IPS-11a (cell line): ENCODE measurements around the gene EFHD1.
"Not testable (repeated sequence)": the region's sequence is repeated elsewhere in the genome, so short reads cannot be mapped to it uniquely, and the experiment has no call there.

Experiments used
- H3K4me3 ChIP-seq: one replicate; pipeline ENCODE4 v1.5.1; 2013; ENCODE audit warnings: low read depth, low read length, control low read depth

Gene EFHD1

DNA sequence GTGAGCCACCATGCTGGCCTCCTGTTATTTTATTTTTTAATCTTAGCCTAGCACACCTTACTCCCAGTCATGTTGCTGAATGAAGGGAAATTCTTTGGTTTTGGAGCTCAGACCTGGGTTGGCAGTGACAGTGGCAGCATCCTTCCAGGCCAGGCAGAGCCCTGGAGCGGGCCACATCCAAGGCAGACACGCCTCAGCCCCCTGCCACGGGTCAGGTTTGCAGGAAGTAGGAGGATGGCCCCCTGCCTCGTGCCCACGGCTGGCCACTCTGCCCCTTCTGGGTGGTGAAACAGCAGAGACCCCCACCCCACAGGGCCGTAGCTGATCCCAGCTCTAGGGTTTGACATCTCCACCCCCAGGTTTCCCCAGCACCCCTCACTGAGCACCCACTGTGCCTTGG is 11.7 kb downstream of the EFHD1 start:
- H3K4me3 ChIP-seq, result no peak overlapping the region

DNA sequence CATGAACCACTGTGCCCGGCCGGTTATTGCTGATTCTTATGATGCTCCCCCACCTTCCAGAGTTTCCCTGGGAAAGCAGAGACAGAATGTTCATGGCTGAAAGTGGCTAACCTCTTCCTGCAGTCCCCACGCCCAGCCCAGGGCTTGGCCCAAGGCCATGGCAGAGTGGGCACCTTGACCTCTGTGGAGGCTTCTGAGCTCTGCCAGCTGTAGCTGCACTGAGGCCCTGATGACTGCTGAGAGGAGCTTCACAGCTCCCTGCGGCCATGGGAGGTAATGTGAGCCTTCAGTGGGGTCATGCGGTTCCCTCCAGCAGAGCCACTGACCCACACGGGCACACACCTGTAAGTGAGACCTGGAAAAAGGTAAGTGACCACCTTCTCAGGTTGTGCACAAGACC is 13.3 kb downstream of the EFHD1 start:
- H3K4me3 ChIP-seq, result no peak overlapping the region

DNA sequence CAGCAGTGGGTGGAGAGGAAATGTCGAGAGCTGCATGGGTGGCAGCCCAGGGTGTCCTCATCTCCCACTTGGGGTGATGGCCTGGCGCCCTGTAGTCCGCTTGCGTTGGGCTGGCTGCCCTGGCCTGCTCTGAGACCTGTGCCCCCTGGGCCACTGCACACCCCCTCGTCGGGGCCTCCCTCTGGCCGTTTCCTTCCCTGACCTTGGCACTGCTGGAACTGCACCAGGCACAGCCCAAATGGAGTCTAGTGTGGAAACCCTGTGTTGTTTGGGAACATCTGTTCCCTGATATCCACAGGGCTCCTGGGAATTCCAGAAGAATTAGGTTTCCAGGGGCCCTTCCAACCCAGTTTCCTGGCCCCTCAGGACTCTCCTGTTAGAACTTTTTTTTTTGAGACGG is 13.9 kb downstream of the EFHD1 start:
- no peak overlapping the region for H3K4me3 ChIP-seq

DNA sequence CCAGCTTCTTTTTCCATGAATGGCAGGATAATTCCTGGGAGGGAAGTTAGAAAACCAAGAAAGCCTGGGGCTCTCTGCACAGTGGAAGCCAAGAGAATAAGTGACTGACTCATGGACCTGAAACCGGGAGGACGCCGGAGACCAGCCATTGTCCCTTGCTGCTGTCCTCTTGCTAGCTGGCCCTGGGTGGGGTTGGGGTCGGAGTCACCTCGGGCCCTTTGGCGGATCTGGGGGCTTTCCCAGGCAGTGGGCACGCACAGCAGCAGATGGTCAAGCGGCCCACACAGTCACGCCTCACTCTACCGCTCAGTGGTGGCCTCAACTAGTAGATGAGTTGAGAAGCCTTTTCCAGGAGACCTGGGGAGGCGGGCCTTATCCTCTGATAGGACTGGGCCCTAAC is 15.6 kb downstream of the EFHD1 start:
- H3K4me3 ChIP-seq, result no peak overlapping the region

DNA sequence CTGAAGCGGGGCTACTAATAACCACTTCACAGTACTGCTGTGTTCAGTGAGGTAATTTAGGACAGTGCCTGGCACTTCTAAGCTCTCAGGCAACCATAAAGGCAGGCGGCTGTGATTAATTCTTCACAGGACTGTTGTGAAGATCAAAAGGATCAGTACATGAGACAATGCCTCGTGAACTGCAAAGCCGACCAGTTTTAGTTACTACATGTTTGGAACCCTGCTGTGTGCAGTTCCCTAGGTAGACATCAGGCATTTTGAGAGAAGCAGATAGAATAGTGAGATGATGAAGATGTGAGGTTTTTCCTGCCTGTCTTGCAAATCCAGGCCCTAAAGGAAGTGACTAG is 19.1 kb downstream of the EFHD1 start:
- no peak overlapping the region for H3K4me3 ChIP-seq

GRCh38 chr2:232653441-232653840 is 20.0 kb downstream of the EFHD1 start:
- no peak overlapping the region for H3K4me3 ChIP-seq

DNA sequence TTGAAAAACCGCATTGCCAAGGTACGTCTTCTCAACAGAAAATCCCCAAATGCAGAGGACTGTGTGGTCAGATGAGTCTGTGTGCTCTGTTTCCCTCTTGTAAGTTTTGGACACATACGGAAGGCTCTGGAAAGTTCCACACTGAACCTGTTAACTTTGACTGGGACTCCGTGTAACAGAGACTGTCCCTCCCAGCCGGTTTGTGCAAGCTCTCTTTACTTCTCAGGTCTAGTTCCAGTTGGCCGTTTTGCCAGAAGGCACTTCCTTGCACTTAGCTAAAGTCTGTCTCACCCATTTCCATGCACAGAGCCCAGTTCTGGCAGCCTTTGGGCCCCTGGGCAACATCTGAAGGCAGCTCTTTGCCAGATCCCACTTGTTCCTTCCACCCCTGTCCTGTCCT is 22.0 kb downstream of the EFHD1 start:
- no peak overlapping the region for H3K4me3 ChIP-seq

DNA sequence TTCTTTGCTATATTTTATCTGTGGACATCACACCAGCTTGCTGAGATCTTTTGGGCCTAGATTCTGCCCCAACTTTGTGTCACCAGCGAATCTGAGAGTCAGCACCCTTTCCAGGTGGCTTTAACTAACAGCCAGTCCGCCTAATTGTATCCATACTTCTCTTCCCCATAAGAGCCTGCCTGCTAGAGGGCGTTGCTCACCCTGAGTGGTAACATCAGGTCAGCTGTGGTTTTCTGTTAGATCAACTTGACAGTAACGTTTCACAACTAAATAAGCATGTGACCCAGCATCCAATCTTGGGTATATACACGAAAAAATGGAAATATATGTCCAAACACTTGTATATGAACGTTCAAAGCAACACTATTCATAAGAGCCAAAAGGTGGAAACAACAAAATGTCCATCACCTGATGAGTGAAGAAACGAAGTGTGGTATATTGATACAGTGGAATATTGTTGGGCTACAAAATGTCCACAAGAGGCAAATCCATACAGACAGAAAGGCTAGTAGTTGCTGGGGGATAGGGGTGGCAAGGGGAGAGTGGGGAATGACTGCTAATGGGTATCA is 24.9 kb downstream of the EFHD1 start:
- no peak overlapping the region for H3K4me3 ChIP-seq

DNA sequence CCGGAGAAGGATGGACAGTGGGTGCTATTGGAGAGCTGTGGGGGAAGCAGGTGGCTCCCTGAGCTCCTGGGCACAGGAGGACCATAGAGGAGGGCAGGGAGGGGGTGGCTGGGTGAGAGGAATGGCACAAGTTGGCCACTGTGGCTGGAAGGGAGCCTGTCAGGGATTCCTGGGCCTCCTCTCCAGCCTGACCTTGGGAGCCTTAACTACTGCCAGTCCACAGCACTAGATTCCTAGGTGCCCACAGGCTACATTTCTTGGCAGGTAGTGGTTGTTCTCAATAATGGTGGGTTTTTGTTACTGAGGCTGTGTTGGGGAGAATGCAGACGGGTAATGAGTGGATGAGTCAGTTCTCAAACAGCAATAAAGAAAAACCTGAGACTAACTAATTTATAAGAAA is 26.0 kb downstream of the EFHD1 start:
- H3K4me3 ChIP-seq, result no peak overlapping the region

DNA sequence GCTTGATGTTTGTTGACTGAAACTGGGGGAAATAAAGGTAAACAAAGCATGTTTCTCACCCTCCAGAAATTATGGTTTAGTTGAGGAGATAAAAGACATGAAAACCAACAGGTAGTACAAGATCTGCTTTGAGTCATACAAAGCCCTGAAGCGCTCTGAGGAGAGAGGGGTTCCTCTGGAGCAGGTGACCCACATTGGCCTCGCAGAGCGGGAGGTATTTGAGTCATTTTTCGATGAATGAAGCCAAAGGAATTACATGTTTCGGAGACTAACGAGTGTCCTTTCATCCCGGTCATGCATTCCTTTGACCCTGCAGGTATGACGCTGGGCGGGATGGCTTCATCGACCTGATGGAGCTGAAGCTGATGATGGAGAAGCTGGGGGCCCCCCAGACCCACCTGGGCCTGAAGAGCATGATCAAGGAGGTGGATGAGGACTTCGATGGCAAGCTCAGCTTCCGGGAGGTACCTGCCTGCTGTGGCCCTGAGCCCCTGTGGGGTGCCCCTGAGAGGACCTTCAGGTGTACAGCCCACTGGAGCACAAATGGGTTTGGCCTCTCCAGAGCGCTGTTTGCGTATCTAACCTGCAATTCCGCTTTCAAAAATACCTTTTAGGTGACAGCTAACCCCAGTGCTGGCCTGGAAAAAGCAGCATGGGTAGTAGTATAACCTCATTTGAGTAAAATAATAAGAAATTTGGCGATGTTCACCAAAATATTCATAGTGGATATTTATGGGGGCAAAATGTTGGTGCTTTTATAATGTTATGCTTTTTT is 29.3 kb downstream of the EFHD1 start:
- H3K4me3 ChIP-seq, result no peak overlapping the region

DNA sequence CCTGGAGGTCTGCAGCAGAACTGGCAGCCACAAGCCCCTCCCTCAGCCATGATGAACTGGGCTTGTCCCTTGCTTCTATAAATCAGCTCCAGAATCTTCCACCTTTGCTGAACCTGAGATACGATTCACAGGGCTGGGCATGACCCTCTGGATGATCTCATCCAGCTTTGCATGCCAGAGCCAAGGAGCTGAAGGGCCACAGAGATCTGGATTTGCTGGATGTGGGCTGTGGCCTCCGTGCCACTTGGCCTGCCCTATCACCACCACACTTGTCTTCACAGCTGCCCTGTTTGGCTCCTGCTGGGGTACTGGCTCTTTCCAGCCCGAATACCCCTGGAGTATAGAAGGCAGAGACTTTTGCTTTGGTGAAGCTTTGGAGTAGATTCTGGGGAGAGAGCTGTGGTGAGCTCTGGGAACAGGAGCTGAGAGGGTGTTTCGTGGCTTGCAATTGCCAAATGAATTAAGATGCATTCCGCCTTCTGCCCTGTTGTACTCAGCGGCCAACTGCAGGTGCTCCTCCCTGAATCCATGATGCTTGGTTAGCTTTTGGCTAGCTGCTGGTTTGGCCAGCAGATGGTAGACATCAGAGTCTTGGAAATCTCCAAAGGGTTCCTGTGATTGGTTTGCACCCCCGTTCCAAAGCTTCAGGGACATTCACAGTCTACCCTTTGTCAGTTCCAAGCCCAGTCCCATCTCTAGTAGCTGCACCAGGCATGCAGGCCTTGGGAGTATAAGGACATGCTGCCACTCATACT is 32.8 kb downstream of the EFHD1 start:
- no peak overlapping the region for H3K4me3 ChIP-seq

DNA sequence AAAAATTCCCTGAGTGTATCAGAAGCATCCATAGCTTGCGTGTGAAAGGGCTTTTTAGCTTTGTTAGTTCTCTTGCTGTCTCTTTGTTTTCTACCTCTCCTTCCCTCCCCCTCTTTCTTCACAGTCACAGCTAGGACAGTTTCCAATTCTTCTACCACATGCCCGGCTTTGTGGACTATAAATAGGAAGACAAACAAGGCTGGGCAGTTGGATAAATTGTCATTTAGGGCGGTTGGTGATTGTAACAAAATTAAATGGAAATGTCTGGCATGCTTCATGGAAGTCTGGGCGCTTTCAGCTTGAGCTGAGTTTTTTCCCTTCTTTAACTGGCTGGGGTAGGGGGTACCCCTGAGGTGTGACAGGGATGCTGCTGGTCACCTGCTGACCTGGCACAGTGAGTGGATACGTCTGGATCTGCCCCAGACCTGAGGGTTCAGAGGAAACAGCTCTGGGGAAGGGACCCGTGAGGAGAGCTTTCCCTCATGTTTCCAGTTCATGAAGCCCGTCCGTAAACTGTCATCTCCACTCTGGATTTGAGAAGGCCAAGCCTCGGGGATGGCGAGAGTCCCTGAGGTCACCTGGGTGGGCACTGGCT is 34.7 kb downstream of the EFHD1 start:
- no peak overlapping the region for H3K4me3 ChIP-seq

GRCh38 chr2:232668805-232669444 is 35.5 kb downstream of the EFHD1 start:
- no peak overlapping the region for H3K4me3 ChIP-seq

- H3K4me3 ChIP-seq, result no peak overlapping the region
These were observed 39.2 kb downstream of the EFHD1 start for GRCh38 chr2:232672588-232672987.

DNA sequence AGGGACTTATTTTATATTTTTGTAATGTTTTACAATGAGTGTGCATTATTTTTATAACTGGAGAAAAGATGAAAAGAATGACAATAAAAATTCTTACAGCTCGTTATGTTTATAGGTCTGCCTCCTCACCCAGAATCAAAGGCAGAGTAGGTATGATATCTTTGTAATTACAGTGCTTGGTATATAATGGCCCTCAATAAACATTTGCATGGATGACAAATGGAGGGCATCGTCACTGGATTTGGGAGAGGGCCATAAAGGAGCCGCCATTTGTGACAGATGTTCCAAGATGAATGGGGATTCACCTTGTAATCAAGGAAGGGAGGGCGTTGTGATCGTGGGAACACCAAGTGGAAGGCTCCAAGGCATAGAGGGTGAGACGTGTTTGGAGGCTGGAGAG is 41.1 kb downstream of the EFHD1 start:
- H3K4me3 ChIP-seq, result no peak overlapping the region

- no peak overlapping the region for H3K4me3 ChIP-seq
These were observed 42.0 kb downstream of the EFHD1 start for GRCh38 chr2:232675381-232675780.

DNA sequence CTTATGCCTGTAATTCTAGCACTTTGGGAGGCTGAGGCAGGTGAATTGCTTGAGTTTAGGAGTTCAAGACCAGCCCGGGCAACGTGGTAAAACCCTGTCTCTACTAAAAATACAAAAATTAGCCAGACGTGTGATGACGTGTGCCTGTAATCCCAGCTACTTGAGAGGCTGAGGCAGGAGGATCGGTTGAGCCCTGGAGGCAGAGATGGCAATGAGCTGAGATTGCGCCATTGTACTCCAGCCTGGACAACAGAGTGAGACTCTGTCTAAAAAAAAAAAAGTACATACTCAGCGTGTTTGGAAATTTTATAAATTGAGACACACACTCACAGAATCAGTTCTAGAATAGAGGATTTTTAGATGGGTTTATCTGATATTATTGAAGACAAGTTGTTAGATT is 46.6 kb downstream of the EFHD1 start:
- H3K4me3 ChIP-seq, result no peak overlapping the region

GRCh38 chr2:232681527-232681926 is 48.1 kb downstream of the EFHD1 start:
- H3K4me3 ChIP-seq, result no peak overlapping the region

DNA sequence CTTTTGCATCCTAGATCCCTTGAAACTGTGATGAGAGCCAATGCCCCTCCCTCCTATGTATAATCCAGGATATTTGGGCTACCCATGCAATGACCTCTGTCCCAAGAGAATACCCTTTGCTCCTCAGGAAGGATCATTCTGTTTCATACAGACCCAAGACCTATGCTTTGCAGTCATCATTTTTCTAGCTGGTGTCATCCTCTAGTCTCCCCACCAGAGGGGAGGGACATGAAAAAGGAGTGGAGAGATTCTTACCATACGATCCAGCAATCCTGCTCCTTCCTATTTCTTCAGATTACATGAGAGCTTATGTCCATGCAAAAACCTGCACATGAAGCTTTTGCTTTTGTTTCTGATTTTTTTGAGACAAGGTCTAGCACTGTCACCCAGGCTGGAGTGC is 50.0 kb downstream of the EFHD1 start:
- no peak overlapping the region for H3K4me3 ChIP-seq

GRCh38 chr2:232685391-232685790 is 52.0 kb downstream of the EFHD1 start:
- H3K4me3 ChIP-seq, result not testable (repeated sequence)

- H3K4me3 ChIP-seq, result no peak overlapping the region
These were observed 54.2 kb downstream of the EFHD1 start for GRCh38 chr2:232687382-232688160.
